ENCODE results near the gene GEMIN5.
"Not testable (repeated sequence)": the region's sequence is repeated elsewhere in the genome, so short reads cannot be mapped to it uniquely, and the experiment has no call there.

Gene GEMIN5

GRCh38 chr5:154940375-154940771 lies 2.4 kb upstream of the GEMIN5 start:
- no peak for DNase-seq

GRCh38 chr5:154939387-154939786 lies 1.4 kb upstream of the GEMIN5 start:
- not testable (repeated sequence) for DNase-seq

- no peak for DNase-seq
Observed at GRCh38 chr5:154937186-154937717, 759 bp downstream of the GEMIN5 start.

GRCh38 chr5:154934881-154935280 lies 3.1 kb downstream of the GEMIN5 start:
- DNase-seq, result no peak

DNA sequence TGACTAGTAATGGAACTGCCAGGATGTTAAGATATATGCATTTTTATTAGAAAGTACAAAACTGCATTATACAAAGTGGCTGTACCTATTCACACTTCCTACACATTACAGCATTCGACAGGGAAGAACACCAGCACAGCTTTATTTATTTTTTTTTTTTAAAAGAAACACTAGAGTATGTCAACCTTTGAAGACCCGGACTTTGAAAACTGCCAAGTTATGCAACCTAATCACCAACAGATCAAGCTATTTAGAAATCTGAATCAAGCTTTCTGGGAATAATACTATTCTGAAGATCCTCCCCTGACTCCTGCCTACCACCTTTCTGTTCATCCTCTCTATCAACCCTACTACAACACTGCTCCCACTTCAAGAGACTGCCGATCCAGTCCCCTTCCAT lies 4.5 kb downstream of the GEMIN5 start:
- no peak for DNase-seq

- no peak for DNase-seq
Observed at GRCh38 chr5:154923441-154924430, 14.3 kb downstream of the GEMIN5 start.

- no peak for DNase-seq
Observed at GRCh38 chr5:154917757-154918156, 20.3 kb downstream of the GEMIN5 start.

DNA sequence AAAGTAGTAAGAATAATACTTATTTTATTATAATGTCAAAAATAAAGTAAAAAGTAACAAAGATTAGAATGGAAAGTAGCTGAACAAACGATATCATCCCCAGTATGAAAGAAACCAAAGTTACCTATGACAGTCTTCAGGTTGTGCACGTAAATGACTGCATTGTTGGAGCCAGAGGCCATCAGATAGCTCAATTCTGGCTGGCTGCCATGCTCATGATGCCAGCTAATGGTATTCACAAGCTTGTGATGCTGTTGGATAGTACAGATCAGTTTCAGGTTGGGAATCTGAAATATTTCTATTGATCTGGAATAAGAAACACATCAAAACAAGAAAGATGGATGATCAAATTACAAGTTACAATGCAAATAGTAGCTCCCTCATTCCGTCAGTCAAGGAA lies 21.1 kb downstream of the GEMIN5 start:
- no peak for DNase-seq

DNA sequence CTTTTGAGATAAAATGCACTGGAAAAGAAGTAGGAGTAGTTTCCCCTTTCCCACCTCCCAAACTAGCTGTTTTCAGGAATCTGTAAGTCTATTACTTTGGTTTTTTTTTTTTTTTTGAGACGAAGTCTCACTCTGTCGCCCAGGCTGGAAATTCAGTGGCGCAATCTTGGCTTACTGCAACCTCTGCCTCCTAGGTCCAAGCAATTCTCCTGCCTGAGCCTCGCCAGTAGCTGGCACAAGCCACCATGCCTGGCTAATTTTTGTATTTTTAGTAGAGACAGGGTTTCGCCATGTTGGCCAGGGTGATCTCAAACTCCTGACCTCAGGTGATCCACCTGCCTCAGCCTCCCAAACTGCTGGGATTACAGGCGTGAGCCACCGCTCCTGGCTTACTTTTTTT lies 32.4 kb downstream of the GEMIN5 start:
- DNase-seq, result not testable (repeated sequence)

DNA sequence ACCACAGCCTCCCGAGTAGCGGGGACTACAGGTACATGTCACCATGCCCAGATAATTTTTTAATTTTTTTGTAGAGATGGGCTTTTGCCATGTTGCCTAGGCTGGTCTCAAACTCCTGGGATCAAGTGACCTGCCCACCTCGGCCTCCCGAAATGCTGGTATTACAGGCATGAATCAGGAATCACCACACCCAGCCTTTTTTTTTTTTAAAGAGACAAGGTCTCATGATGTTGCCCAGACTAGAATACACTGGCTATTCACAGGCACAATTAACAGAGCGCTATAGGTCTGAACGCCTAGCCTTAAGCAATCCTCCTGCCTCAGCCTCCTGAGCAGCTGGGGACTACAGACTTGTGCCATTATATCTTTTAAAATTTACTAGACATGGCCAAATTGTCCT lies 36.1 kb downstream of the GEMIN5 start:
- no peak for DNase-seq

DNA sequence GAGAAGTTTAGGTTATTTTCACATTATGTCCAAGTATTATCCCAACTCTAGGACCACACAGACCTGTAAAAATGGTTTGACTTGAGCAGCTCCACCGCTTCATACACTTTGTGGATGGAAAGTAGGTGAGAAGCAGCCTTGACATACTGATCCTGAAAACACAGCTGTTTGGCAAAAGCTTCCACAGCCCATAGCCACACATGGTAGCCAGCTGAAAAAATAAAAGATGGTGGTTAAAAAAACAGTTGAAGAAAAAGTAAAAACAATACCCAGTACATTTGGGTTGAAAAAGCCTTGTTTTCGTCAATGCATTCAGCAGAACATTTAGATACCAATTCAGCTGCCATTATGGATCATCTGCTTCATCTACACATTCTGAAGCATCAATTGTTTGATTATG lies 36.7 kb downstream of the GEMIN5 start:
- no peak for DNase-seq

DNA sequence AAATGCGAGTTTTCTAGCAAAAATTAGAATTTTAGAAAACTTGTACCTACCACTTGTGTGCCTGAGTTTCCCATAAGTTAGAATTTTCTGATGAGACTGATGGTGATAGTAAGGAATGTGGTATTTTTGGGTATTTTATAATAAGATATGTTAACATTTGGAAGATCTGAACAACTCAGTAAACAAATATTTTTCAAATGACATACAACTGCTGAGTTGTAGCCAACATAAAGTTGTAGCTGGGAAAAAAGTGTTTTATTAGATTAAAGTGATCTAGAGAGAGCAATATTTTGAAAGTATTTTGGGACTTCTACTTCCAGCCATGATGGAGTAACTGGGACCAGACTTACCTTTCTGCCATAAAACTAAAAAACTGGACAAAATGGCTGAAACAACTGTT lies 37.9 kb downstream of the GEMIN5 start:
- DNase-seq, result no peak

- DNase-seq, result no peak
Observed at GRCh38 chr5:154899151-154899816, 38.7 kb downstream of the GEMIN5 start.

DNA sequence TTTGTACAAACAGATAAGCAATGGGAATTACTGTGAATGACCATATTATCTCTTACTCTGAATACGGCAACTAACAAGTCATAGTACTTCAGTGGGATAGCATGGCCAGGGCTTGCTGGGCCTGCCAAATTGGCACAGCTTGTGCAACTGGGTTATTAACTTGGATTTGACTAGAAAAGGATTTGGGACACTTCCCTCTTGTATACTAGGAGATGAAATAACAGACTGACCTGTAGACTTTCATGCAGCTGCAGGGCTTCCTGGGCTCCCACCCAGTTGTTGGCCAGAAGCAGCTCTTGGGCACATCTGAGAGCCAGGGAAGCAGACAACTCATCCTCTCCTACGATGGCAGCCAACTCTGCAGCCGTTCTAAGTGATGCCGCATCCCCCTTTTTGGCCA lies 39.8 kb downstream of the GEMIN5 start:
- DNase-seq, result no peak

- no peak for DNase-seq
Observed at GRCh38 chr5:154896562-154897165, 41.3 kb downstream of the GEMIN5 start.

DNA sequence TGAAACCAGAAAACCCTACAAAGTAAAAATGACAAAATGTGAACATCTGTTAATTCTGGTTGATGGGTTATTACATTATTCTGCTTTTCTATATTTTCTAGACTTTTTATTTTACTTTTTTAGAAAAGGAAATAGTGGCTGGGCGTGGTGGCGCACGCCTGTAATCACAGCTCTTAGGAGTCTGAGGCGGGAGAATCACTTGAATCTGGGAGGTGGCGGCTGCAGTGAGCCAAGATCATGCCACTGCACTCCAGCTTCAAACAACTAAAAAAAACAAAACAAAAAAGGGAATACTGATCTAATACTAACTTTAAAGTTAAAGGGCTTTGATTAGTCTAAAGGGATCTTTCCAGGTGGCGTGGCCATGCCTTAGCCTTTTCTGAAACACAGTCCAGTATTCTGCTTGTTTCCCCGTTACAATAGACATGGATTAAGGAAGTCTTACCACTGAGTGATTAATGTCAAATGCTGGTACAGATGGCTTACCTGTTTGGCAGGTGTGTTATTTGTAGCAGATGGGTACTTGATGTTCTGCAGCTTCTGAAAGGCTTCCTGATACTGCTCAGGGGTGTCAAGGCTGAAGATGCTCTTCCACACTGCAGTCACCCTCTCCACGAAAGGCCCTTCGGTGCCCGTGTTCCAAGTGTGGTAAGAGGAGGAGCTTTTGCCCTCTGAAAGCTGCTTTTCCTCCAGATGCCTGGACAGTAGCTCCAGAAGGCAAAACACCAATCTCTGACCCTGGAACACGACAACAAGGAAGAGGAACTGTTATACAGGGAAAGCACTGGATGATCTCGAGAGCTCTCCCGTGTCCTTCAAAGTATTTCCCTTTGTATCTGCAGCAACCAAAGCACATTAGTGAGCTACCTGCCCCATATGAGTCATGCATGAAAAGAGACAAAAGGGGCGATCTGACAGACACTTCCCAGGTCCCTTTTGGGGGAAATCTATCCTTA lies 42.1 kb downstream of the GEMIN5 start:
- DNase-seq, result no peak

DNA sequence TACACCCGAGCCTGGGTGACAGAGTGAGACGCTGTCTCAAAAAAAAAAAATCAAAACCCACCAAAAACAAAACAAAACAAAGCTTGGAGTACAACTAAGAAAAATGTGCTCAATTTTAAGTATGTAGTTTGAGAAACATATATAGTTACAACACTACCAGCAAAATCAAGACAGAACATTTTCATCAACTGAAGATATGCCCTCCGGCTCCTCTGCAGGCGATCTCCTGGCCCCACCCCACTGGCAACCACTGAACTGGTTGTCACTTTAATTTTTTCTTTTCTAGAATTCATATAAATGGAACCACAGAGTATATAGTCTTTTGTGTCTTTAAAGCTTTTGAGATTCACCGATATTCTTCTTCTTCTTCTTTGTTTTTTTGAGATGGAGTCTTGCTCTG lies 44.6 kb downstream of the GEMIN5 start:
- DNase-seq, result no peak

- DNase-seq, result no peak
Observed at GRCh38 chr5:154892369-154892771, 45.6 kb downstream of the GEMIN5 start.

- DNase-seq, result no peak
Observed at GRCh38 chr5:154885439-154885838, 52.6 kb downstream of the GEMIN5 start.

DNA sequence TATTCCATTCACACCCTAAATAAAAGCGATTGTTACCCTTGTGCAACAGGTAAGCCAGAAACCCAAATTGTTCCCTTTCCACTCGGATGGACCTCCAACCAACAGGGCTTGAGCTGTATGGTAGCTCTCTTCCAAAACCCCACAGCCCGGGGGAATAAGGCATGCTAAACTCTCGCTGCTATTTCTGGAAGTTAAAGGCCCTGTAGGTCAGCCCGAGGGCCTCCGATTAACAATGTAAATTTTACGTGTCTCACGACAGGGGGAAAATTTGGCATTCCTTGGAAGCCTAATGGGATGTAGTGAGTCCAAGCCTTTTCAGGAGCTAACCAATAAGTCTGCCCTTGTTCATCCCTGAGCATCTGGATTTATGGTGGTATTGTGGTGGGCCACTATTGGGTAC lies 53.6 kb downstream of the GEMIN5 start:
- DNase-seq, result no peak

- no peak for DNase-seq
Observed at GRCh38 chr5:154881986-154882385, 56.0 kb downstream of the GEMIN5 start.

DNA sequence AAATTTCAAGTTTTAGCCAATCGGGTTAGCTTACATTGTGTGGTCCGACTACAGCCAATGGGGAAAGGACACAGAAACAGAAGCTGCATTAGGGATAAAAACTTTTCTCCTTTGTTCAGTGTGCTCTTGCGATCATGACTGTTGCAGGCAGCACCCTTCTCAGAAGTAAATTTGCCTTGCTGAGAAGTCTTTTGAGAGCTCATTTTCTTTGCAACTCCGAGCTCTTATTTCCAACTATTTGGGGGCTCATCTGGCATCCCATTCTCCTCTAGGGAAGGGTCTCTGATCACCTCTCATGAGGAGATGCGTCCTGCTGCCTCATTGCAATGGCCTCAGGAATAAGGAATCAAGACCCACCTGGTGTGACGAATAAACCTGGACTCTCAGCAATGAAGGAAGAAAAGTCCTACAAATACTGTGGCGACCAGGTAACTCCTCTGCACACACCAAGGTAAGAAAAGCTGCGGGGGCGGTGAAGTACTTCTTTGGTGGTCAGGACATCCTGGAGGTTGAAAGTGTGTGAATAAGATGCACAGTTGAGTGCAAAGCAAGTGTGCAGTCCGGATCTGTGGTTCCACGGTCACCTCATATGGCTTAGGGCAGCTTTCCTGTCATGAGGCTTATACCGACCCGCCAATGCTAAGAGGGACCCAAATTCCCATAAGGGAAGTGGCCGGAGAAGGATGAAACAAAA lies 59.2 kb downstream of the GEMIN5 start:
- DNase-seq, result no peak

Measured in NCI-H1417 treated with DMSO at 0.1 percent for 48 hours (cell line).